HL-60 (cell line): ENCODE measurements around the gene KLRD1.
"Not testable (repeated sequence)": the region's sequence is repeated elsewhere in the genome, so short reads cannot be mapped to it uniquely, and the experiment has no call there.

ENCODE experiments used
- GABPA ChIP-seq: IDR thresholded peaks from 2 replicates; pipeline ENCODE4 v1.6.1; 2012; ENCODE audit warnings: low read depth
- POLR2AphosphoS5 ChIP-seq: IDR thresholded peaks from 2 replicates; pipeline ENCODE4 v1.6.1; 2012; ENCODE audit warnings: low read depth
- SPI1 ChIP-seq: IDR thresholded peaks from 2 replicates; pipeline ENCODE4 v1.6.1; 2012; ENCODE audit warnings: low read depth, mild to moderate bottlenecking, borderline replicate concordance
- TF ChIP-seq, protein P1 (sequence below): IDR thresholded peaks from one replicate; pipeline ENCODE4 v1.5.1; 2011; ENCODE audit warnings: low read length, control low read depth, inconsistent platforms; ENCODE audit not compliant: insufficient read depth
- TF ChIP-seq, protein P2 (sequence below): IDR thresholded peaks from 2 replicates; pipeline ENCODE4 v1.6.1; 2012; ENCODE audit warnings: low read depth; ENCODE audit not compliant: insufficient replicate concordance

- TF ChIP-seq, protein P1, sequence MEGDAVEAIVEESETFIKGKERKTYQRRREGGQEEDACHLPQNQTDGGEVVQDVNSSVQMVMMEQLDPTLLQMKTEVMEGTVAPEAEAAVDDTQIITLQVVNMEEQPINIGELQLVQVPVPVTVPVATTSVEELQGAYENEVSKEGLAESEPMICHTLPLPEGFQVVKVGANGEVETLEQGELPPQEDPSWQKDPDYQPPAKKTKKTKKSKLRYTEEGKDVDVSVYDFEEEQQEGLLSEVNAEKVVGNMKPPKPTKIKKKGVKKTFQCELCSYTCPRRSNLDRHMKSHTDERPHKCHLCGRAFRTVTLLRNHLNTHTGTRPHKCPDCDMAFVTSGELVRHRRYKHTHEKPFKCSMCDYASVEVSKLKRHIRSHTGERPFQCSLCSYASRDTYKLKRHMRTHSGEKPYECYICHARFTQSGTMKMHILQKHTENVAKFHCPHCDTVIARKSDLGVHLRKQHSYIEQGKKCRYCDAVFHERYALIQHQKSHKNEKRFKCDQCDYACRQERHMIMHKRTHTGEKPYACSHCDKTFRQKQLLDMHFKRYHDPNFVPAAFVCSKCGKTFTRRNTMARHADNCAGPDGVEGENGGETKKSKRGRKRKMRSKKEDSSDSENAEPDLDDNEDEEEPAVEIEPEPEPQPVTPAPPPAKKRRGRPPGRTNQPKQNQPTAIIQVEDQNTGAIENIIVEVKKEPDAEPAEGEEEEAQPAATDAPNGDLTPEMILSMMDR = not testable (repeated sequence)
- TF ChIP-seq, protein P2, sequence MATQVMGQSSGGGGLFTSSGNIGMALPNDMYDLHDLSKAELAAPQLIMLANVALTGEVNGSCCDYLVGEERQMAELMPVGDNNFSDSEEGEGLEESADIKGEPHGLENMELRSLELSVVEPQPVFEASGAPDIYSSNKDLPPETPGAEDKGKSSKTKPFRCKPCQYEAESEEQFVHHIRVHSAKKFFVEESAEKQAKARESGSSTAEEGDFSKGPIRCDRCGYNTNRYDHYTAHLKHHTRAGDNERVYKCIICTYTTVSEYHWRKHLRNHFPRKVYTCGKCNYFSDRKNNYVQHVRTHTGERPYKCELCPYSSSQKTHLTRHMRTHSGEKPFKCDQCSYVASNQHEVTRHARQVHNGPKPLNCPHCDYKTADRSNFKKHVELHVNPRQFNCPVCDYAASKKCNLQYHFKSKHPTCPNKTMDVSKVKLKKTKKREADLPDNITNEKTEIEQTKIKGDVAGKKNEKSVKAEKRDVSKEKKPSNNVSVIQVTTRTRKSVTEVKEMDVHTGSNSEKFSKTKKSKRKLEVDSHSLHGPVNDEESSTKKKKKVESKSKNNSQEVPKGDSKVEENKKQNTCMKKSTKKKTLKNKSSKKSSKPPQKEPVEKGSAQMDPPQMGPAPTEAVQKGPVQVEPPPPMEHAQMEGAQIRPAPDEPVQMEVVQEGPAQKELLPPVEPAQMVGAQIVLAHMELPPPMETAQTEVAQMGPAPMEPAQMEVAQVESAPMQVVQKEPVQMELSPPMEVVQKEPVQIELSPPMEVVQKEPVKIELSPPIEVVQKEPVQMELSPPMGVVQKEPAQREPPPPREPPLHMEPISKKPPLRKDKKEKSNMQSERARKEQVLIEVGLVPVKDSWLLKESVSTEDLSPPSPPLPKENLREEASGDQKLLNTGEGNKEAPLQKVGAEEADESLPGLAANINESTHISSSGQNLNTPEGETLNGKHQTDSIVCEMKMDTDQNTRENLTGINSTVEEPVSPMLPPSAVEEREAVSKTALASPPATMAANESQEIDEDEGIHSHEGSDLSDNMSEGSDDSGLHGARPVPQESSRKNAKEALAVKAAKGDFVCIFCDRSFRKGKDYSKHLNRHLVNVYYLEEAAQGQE = not testable (repeated sequence)
- TF ChIP-seq SPI1, GABPA, POLR2AphosphoS5: not testable (repeated sequence)
These were observed 33.3 kb downstream of the KLRD1 start for GRCh38 chr12:10340946-10341345.
